ENCODE data around the gene NFATC2.
A peak's percentile ranks its signal among the peaks of the same experiment; 100 is the strongest.

The NFATC2 gene

GRCh38 chr20:51404297-51405060 lies 138.0 kb downstream of the NFATC2 start:
- no peak for DNase-seq

GRCh38 chr20:51403466-51404220 lies 138.9 kb downstream of the NFATC2 start:
- no peak for DNase-seq

GRCh38 chr20:51402201-51402600 lies 140.3 kb downstream of the NFATC2 start:
- peak; percentile 87 for DNase-seq

- no peak for DNase-seq
Observed at GRCh38 chr20:51401496-51401895, 141.0 kb downstream of the NFATC2 start.

- DNase-seq = peak; percentile 22
Observed at GRCh38 chr20:51400051-51400926, 142.2 kb downstream of the NFATC2 start.

- DNase-seq = no peak
Observed at GRCh38 chr20:51399006-51399890, 143.3 kb downstream of the NFATC2 start.

- DNase-seq = no peak
Observed at GRCh38 chr20:51398552-51398951, 144.0 kb downstream of the NFATC2 start.

- DNase-seq = no peak
Observed at GRCh38 chr20:51398083-51398482, 144.4 kb downstream of the NFATC2 start.

- DNase-seq = no peak
Observed at GRCh38 chr20:51397137-51397536, 145.4 kb downstream of the NFATC2 start.

GRCh38 chr20:51396365-51396909 lies 146.1 kb downstream of the NFATC2 start:
- DNase-seq = no peak

GRCh38 chr20:51394706-51395105 lies 147.8 kb downstream of the NFATC2 start:
- DNase-seq = no peak

- no peak for DNase-seq
Observed at GRCh38 chr20:51393571-51393970, 148.9 kb downstream of the NFATC2 start.

GRCh38 chr20:51392614-51393186 lies 149.8 kb downstream of the NFATC2 start:
- DNase-seq = no peak

GRCh38 chr20:51391926-51392325 lies 150.6 kb downstream of the NFATC2 start:
- no peak for DNase-seq

- no peak for DNase-seq
Observed at GRCh38 chr20:51389543-51390264, 152.8 kb downstream of the NFATC2 start.

- no peak for DNase-seq
Observed at GRCh38 chr20:51388756-51389542, 153.6 kb downstream of the NFATC2 start.

GRCh38 chr20:51388227-51388626 lies 154.3 kb downstream of the NFATC2 start:
- no peak for DNase-seq

- no peak for DNase-seq
Observed at GRCh38 chr20:51387125-51387875, 155.2 kb downstream of the NFATC2 start.

- DNase-seq = no peak
Observed at GRCh38 chr20:51386586-51386985, 155.9 kb downstream of the NFATC2 start.
